Endometrium (tissue), 2 donors: ENCODE data around the gene NIFK.

ENCODE experiments used
- FAIRE-seq: peaks from 2 replicates; lab custom pipeline; 2012; peaks lifted over from hg19 to GRCh38; lab: Jason Lieb, UNC
- donor health status: control.
- donor health status: control.

The NIFK gene

GRCh38 chr2:121736462-121737336 is at the start of gene NIFK:
Gene NIFK (minus strand): TSS chr2:121736875. CDS start chr2:121736850, 25 bp downstream.
- no peak for FAIRE-seq

GRCh38 chr2:121783180-121783579 is 46.5 kb upstream of the NIFK start:
- no peak for FAIRE-seq

GRCh38 chr2:121778741-121779487 is 42.2 kb upstream of the NIFK start:
- no peak for FAIRE-seq

GRCh38 chr2:121777699-121778058 is 41.0 kb upstream of the NIFK start:
- FAIRE-seq: no peak

GRCh38 chr2:121776885-121777698 is 40.4 kb upstream of the NIFK start:
- no peak for FAIRE-seq

GRCh38 chr2:121776361-121776760 is 39.7 kb upstream of the NIFK start:
- no peak for FAIRE-seq

- no peak for FAIRE-seq
Observed at GRCh38 chr2:121774235-121774634, 37.6 kb upstream of the NIFK start.

GRCh38 chr2:121771976-121772742 is 35.5 kb upstream of the NIFK start:
- no peak for FAIRE-seq

- no peak for FAIRE-seq
Observed at GRCh38 chr2:121768143-121768755, 31.6 kb upstream of the NIFK start.

GRCh38 chr2:121766624-121767023 is 29.9 kb upstream of the NIFK start:
- FAIRE-seq: no peak

- no peak for FAIRE-seq
Observed at GRCh38 chr2:121764681-121765228, 28.1 kb upstream of the NIFK start.

GRCh38 chr2:121755237-121756111 is 18.8 kb upstream of the NIFK start, which contains the start of gene TSN:
Gene TSN (plus strand): TSS chr2:121755651. CDS start chr2:121755780, 129 bp downstream.
- FAIRE-seq: no peak

GRCh38 chr2:121754851-121755236 is 18.2 kb upstream of the NIFK start:
- FAIRE-seq: no peak

- FAIRE-seq: no peak
Observed at GRCh38 chr2:121748202-121748601, 11.5 kb upstream of the NIFK start.

- FAIRE-seq: no peak
Observed at GRCh38 chr2:121746071-121746578, 9.4 kb upstream of the NIFK start.

- no peak for FAIRE-seq
Observed at GRCh38 chr2:121741450-121741849, 4.8 kb upstream of the NIFK start.

- FAIRE-seq: no peak
Observed at GRCh38 chr2:121740973-121741372, 4.3 kb upstream of the NIFK start.

GRCh38 chr2:121736140-121736461 is 574 bp downstream of the NIFK start:
- FAIRE-seq: no peak

- FAIRE-seq: no peak
Observed at GRCh38 chr2:121735518-121736074, 1.1 kb downstream of the NIFK start.
